ENCODE measurements around the gene ENTPD6.

Gene ENTPD6

GRCh38 chr20:25212242-25212641 is 16.7 kb downstream of the ENTPD6 start:
- TF ChIP-seq CTCF (IDR thresholded peaks at IDR 0.05; ENCODE audit: insufficient read depth, low read length, poor library complexity, severe bottlenecking): no peak
- Histone ChIP-seq H3K4me3 (replicated peaks; ENCODE audit: low read depth, low read length) (no peak overlapping the region), H3K36me3 (ENCODE audit: control insufficient read depth, insufficient read depth, low read length) (peaks cover 18% of the 10 kb centered on the region), H3K27me3 (replicated peaks; ENCODE audit: control insufficient read depth, insufficient read depth, low read length) (no peaks in the 10 kb centered on the region)
- DNase-seq (ENCODE audit: extremely low read depth, insufficient read length): no peak

- Histone ChIP-seq H3K4me3 (replicated peaks; ENCODE audit: low read depth, low read length) (no peak overlapping the region), H3K36me3 (ENCODE audit: control insufficient read depth, insufficient read depth, low read length) (peaks cover 21% of the 10 kb centered on the region), H3K27me3 (replicated peaks; ENCODE audit: control insufficient read depth, insufficient read depth, low read length) (no peaks in the 10 kb centered on the region)
- DNase-seq (ENCODE audit: extremely low read depth, insufficient read length): no peak
- TF ChIP-seq CTCF (IDR thresholded peaks at IDR 0.05; ENCODE audit: insufficient read depth, low read length, poor library complexity, severe bottlenecking): no peak
Measured at GRCh38 chr20:25213566-25214425, 18.3 kb downstream of the ENTPD6 start.

- Histone ChIP-seq H3K4me3 (replicated peaks; ENCODE audit: low read depth, low read length) (no peak overlapping the region), H3K36me3 (ENCODE audit: control insufficient read depth, insufficient read depth, low read length) (peaks cover 21% of the 10 kb centered on the region), H3K27me3 (replicated peaks; ENCODE audit: control insufficient read depth, insufficient read depth, low read length) (no peaks in the 10 kb centered on the region)
- no peak for DNase-seq (ENCODE audit: extremely low read depth, insufficient read length)
- TF ChIP-seq CTCF (IDR thresholded peaks at IDR 0.05; ENCODE audit: insufficient read depth, low read length, poor library complexity, severe bottlenecking): no peak
Measured at GRCh38 chr20:25214426-25214790, 18.9 kb downstream of the ENTPD6 start.

- H3K4me3 ChIP-seq (replicated peaks; ENCODE audit: low read depth, low read length): no peak overlapping the region
- DNase-seq (ENCODE audit: extremely low read depth, insufficient read length): no peak
- TF ChIP-seq CTCF (IDR thresholded peaks at IDR 0.05; ENCODE audit: insufficient read depth, low read length, poor library complexity, severe bottlenecking): no peak
- no peaks in the 10 kb centered on the region for H3K27me3 ChIP-seq (replicated peaks; ENCODE audit: control insufficient read depth, insufficient read depth, low read length)
- peaks cover 21% of the 10 kb centered on the region for H3K36me3 ChIP-seq (ENCODE audit: control insufficient read depth, insufficient read depth, low read length)
Measured at GRCh38 chr20:25214819-25215218, 19.3 kb downstream of the ENTPD6 start.

GRCh38 chr20:25215521-25215920 is 20.0 kb downstream of the ENTPD6 start:
- no peak overlapping the region for H3K4me3 ChIP-seq (replicated peaks; ENCODE audit: low read depth, low read length)
- peaks cover 22% of the 10 kb centered on the region for H3K36me3 ChIP-seq (ENCODE audit: control insufficient read depth, insufficient read depth, low read length)
- DNase-seq (ENCODE audit: extremely low read depth, insufficient read length): no peak
- TF ChIP-seq CTCF (IDR thresholded peaks at IDR 0.05; ENCODE audit: insufficient read depth, low read length, poor library complexity, severe bottlenecking): no peak
- no peaks in the 10 kb centered on the region for H3K27me3 ChIP-seq (replicated peaks; ENCODE audit: control insufficient read depth, insufficient read depth, low read length)
